Gastrocnemius medialis (tissue), 4 donors: Measurements from ENCODE around the gene EHD4.

Experiments
- CTCF ChIP-seq, 5 experiments: fragments of 450-650 bp in 3 of 5; fragments of 200-600 bp in 2 of 5; sonication (generic) in 2 of 5; IDR thresholded peaks in 4 of 5; conservative IDR thresholded peaks in 1 of 5; 1 replicate in 4 of 5; 2 replicates in 1 of 5; pipeline ENCODE4 v1.5.1; 2016 to 2019; ENCODE audit warnings: antibody characterized with exemption in 5 of 5, mild to moderate bottlenecking in 3 of 5, moderate library complexity in 3 of 5
- POLR2A ChIP-seq, 2 donors: fragments of 450-650 bp; IDR thresholded peaks; one replicate each; pipeline ENCODE4 v1.6.1; 2017; ENCODE audit warnings: antibody characterized with exemption in 2 of 2, mild to moderate bottlenecking in 2 of 2, moderate library complexity in 2 of 2

GRCh38 chr15:41937568-41937923 is 34.8 kb downstream of the EHD4 start:
- TF ChIP-seq CTCF (IDR thresholded peaks at IDR 0.05 in 4 of 5, conservative IDR thresholded peaks at IDR 0.05 in 1 of 5) (no peak), POLR2A (IDR thresholded peaks at IDR 0.05) (no peak)
